HCT116 (cell line): ENCODE measurements around the gene KRT33B. TPM values are rescaled to one million over a fixed set of nuclear protein-coding genes. Genes with fewer than 3 reads are reported as not detected.
A peak's percentile ranks its signal among the peaks of the same experiment; 100 is the strongest.

Experiments used
- ATAC-seq: fragments of 200-7000 bp; cut with Tn5 transposase; 2 replicates; pipeline ENCODE4 v1.9.1; 2020; ENCODE audit warnings: mild to moderate bottlenecking, moderate library complexity
- BruUV-seq: library from RNA; stranded (reverse); fragments of 400-500 nt; replicated peaks from 2 replicates; lab custom pipeline; 2021; lab: Mats Ljungman, UMichigan
- CTCF ChIA-PET: fragments of 300-600 bp; sonication (Branson Sonifier 250); formaldehyde crosslinking; loops from one replicate; lab custom pipeline; 2021; ENCODE audit warnings: antibody characterized with exemption; lab: Charles Lee
- POLR2A ChIA-PET: fragments of 300-600, 350-600 bp; sonication (Branson Sonifier 250); formaldehyde crosslinking; loops from one replicate; lab custom pipeline; 2021; ENCODE audit warnings: antibody characterized with exemption; lab: Charles Lee
- RAD21 ChIA-PET, 2 experiments: fragments of 300-600 bp; sonication (Branson Sonifier 250); formaldehyde crosslinking; loops; one replicate each; lab custom pipeline; 2023; ENCODE audit warnings: low total read pairs in 2 of 2; ENCODE audit not compliant: uncharacterized antibody in 2 of 2, unreplicated experiment in 2 of 2, low non-redundant PET in 1 of 2; lab: Charles Lee
- DNase-seq: peaks from one replicate; pipeline ENCODE4 v3.0.0-alpha.2; 2010; ENCODE audit warnings: low read depth, low spot score
- H2AFZ ChIP-seq: fragments of 200-600 bp; shearing (Covaris generic), sonication (generic); 2 replicates; pipeline ENCODE4 v1.6.1; 2017; ENCODE audit warnings: low read depth, mixed run types, mixed read lengths, antibody characterized with exemption, low read length; ENCODE audit not compliant: poor library complexity, severe bottlenecking
- H3K27ac ChIP-seq: 2 replicates; pipeline ENCODE4 v1.5.1; 2012; ENCODE audit warnings: low read depth, low read length
- H3K27me3 ChIP-seq: fragments of 200-600 bp; sonication (generic); 2 replicates; pipeline ENCODE4 v1.6.1; 2016; ENCODE audit warnings: mixed run types, low read length, mixed read lengths; ENCODE audit not compliant: insufficient read depth
- H3K36me3 ChIP-seq, 2 experiments: fragments of 200-500 bp in 1 of 2; fragments of 200-600 bp in 1 of 2; sonication (Bioruptor generic) in 1 of 2; sonication (generic) in 1 of 2; 2 replicates each; pipeline versions ENCODE4 v1.5.1 to v1.6.1; 2014 to 2016; ENCODE audit warnings: low read length in 2 of 2, inconsistent platforms in 1 of 2, mixed read lengths in 1 of 2, mixed run types in 1 of 2; ENCODE audit not compliant: insufficient read depth in 2 of 2, control insufficient read depth in 1 of 2
- H3K4me1 ChIP-seq, 2 experiments: fragments of 200-600 bp in 1 of 2; sonication (generic) in 1 of 2; 2 replicates each; pipeline versions ENCODE4 v1.5.1 to v1.6.1; 2012 to 2017; ENCODE audit warnings: low read length in 2 of 2, inconsistent platforms in 1 of 2, mild to moderate bottlenecking in 1 of 2, mixed read lengths in 1 of 2, mixed run types in 1 of 2, moderate library complexity in 1 of 2; ENCODE audit not compliant: insufficient read depth in 2 of 2, control insufficient read depth in 1 of 2
- H3K4me2 ChIP-seq: fragments of 200-600 bp; sonication (generic); 2 replicates; pipeline ENCODE4 v1.6.1; 2017; ENCODE audit warnings: mixed run types, low read length, mixed read lengths
- H3K4me3 ChIP-seq, 2 experiments: fragments of 200-600 bp in 1 of 2; sonication (generic) in 1 of 2; replicated peaks in 1 of 2; 2 replicates each; pipeline ENCODE4 v1.5.1; 2011 to 2016; ENCODE audit warnings: low read length in 2 of 2, control low read depth in 1 of 2, low read depth in 1 of 2, mild to moderate bottlenecking in 1 of 2, mixed read lengths in 1 of 2, mixed run types in 1 of 2
- H3K79me2 ChIP-seq: fragments of 200-600 bp; sonication (generic); 2 replicates; pipeline ENCODE4 v1.6.1; 2017; ENCODE audit warnings: mild to moderate bottlenecking, mixed run types, low read length, moderate library complexity, mixed read lengths; ENCODE audit not compliant: insufficient read depth
- H3K9ac ChIP-seq: fragments of 200-600 bp; sonication (generic); 2 replicates; pipeline ENCODE4 v1.6.1; 2016; ENCODE audit warnings: low read length, mixed read lengths
- H3K9me2 ChIP-seq: fragments of 200-600 bp; sonication (generic), shearing (Covaris generic); 2 replicates; pipeline ENCODE4 v1.6.1; 2017; ENCODE audit warnings: mixed run types, mild to moderate bottlenecking, moderate library complexity; ENCODE audit not compliant: insufficient read depth
- H3K9me3 ChIP-seq, 2 experiments: fragments of 200-500 bp in 1 of 2; fragments of 200-600 bp in 1 of 2; sonication (Bioruptor generic) in 1 of 2; sonication (generic) in 1 of 2; 2 replicates each; pipeline ENCODE4 v1.6.1; 2014 to 2017; ENCODE audit warnings: low read length in 2 of 2, mixed read lengths in 2 of 2, inconsistent platforms in 1 of 2, low read depth in 1 of 2, mild to moderate bottlenecking in 1 of 2, mixed run types in 1 of 2, moderate library complexity in 1 of 2; ENCODE audit not compliant: control insufficient read depth in 1 of 2, insufficient read depth in 1 of 2
- H4K20me1 ChIP-seq: fragments of 200-600 bp; sonication (generic), shearing (Covaris generic); 2 replicates; pipeline ENCODE4 v1.6.1; 2017; ENCODE audit warnings: mixed run types, mild to moderate bottlenecking, moderate library complexity; ENCODE audit not compliant: insufficient read depth
- CBX3 ChIP-seq: IDR thresholded peaks from 2 replicates; pipeline ENCODE4 v1.6.1; 2012; ENCODE audit warnings: low read depth
- CEBPB ChIP-seq: IDR thresholded peaks from 2 replicates; pipeline ENCODE4 v1.6.1; 2012; ENCODE audit warnings: low read depth
- EGR1 ChIP-seq: IDR thresholded peaks from 2 replicates; pipeline ENCODE4 v1.6.1; 2012; ENCODE audit warnings: low read depth
- ELF1 ChIP-seq: IDR thresholded peaks from 2 replicates; pipeline ENCODE4 v1.6.1; 2012; ENCODE audit warnings: low read depth, borderline replicate concordance
- EZH2phosphoT487 ChIP-seq: fragments of 200-600 bp; IDR thresholded peaks from 2 replicates; pipeline ENCODE4 v1.6.1; 2018; ENCODE audit warnings: antibody characterized with exemption, borderline replicate concordance
- JUND ChIP-seq: IDR thresholded peaks from 2 replicates; pipeline ENCODE4 v1.6.1; 2012
- POLR2AphosphoS5 ChIP-seq: IDR thresholded peaks from 2 replicates; pipeline ENCODE4 v1.6.1; 2011; ENCODE audit warnings: mild to moderate bottlenecking, low read depth, low read length, moderate library complexity
- RAD21 ChIP-seq: IDR thresholded peaks from 2 replicates; pipeline ENCODE4 v1.6.1; 2012; ENCODE audit warnings: low read depth, mild to moderate bottlenecking
- SP1 ChIP-seq: IDR thresholded peaks from 2 replicates; pipeline ENCODE4 v1.6.1; 2012; ENCODE audit warnings: low read depth
- SRF ChIP-seq: IDR thresholded peaks from 2 replicates; pipeline ENCODE4 v1.6.1; 2012; ENCODE audit warnings: low read depth
- YY1 ChIP-seq: IDR thresholded peaks from 2 replicates; pipeline ENCODE4 v1.6.1; 2011; ENCODE audit warnings: low read length, low read depth, moderate library complexity, mild to moderate bottlenecking; ENCODE audit not compliant: insufficient replicate concordance; ENCODE audit errors: extremely low read depth
- ZFX ChIP-seq: fragments of 450-650 bp; IDR thresholded peaks from 2 replicates; pipeline ENCODE4 v1.6.1; 2017
- intact Hi-C: fragments of 100-400 bp; cut with micrococcal nuclease; formaldehyde crosslinking; loops from 2 replicates; pipeline ENCODE4 v1.10.0; 2022
- total RNA-seq: library from RNA; stranded (reverse); gene quantifications from one replicate; pipeline ENCODE4 v1.2.1, GENCODE V29; 2021; ENCODE audit not compliant: unreplicated experiment
- TF ChIP-seq, protein P1 (sequence below): IDR thresholded peaks from 2 replicates; pipeline ENCODE4 v1.6.1; 2012
- TF ChIP-seq, protein P2 (sequence below): IDR thresholded peaks from 2 replicates; pipeline ENCODE4 v1.6.1; 2012; ENCODE audit warnings: low read depth
- TF ChIP-seq, protein P3 (sequence below): IDR thresholded peaks from 2 replicates; pipeline ENCODE4 v1.6.1; 2012
- TF ChIP-seq, protein P4 (sequence below): IDR thresholded peaks from 2 replicates; pipeline ENCODE4 v1.6.1; 2011; ENCODE audit warnings: mild to moderate bottlenecking, low read length, moderate library complexity; ENCODE audit not compliant: insufficient replicate concordance; ENCODE audit errors: extremely low read depth

The KRT33B gene
- total RNA-seq, 1 experiment from 2014 or later: not detected

DNA sequence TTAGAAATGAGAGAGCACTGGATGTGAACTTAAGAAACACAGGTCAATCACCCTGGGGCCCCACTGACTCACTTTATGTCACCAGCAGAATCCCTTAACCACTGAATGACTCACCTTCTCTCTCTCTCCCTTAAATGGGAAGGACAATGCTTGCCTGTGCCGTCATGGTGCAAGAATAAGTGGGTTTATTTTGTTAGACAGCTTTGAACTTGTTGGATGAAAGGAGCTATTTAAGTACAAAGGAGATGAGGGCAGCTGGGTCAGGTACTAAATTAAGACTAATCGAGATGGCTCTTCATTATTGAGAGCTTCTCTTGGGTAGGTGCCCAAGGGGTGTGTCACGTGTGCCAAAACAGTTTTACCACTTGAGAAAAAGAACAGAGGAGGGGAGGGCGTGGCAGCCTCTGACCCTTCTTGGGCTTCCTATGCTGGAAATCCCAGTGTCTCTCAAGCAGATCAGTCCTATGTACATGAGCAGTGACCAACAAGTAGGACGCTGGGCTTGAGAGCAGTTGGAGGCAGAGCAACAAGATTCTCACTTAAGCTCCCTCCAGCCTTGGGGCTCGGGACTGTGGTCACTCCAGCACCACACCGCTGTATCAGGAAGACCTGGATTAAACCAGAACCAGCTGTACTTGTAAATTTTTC is 34.5 kb upstream of the KRT33B start (continued):
- peak; percentile 60 for TF ChIP-seq POLR2AphosphoS5
- TF ChIP-seq YY1: peak; percentile 62
- peak; percentile 56 for TF ChIP-seq RAD21
- no peak for TF ChIP-seq EZH2phosphoT487
- TF ChIP-seq, all 23 proteins: peak for 13

DNA sequence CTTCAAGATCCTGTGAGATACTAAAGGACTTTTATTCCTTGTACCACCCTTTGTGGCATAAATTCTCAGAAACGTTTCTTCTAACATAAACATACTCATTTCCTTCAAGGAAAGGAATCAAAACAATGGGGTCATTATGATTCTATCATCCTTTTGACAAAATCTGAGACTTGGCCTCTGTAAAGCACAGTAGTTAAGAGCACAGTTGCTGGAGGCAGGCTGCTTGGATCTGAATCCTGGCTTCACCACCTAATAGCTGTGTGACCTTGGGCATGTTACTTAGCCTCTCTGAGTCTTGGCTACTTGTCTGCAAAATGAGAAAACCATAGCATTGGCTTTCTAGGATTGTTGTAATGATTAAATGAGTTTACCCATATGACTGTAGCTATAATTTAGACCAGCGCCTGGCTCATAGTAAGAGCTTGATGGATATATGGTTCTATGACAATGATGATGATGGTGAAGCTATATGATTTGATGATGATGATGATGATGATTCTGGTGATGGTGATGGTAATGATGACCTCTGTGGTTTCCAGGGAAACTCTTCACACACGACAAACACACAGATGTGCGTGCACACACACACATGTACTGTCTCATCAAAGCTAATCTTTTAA is 33.9 kb upstream of the KRT33B start:
- RAD21 ChIA-PET: interaction anchor here (1.0 to 2.3 kb wide), 7 partner anchors 92 to 494 kb away, joined by 3 to 7 read pairs (median 5); no protein-coding TSS in a partner anchor
- H3K4me1 ChIP-seq: peaks cover 43 to 73% of the 10 kb centered on the region in 2 experiments
- no peaks in the 10 kb centered on the region for H4K20me1 ChIP-seq
- DNase-seq (peak; percentile 16), ATAC-seq (peak; percentile 7; the same call in 1 of the 2 replicates)
- no peak overlapping the region for H2AFZ ChIP-seq
- peak overlapping the region; percentile 60 for H3K27ac ChIP-seq
- CTCF ChIA-PET: interaction anchor here (1.1 to 2.9 kb wide), 5 partner anchors 14 to 259 kb away, joined by 3 to 16 read pairs (median 7); no protein-coding TSS in a partner anchor
- H3K9me3 ChIP-seq: peaks cover 0 to 3% of the 10 kb centered on the region in 2 experiments; a peak in 1 of 4 replicates
- peaks cover 0 to 4% of the 10 kb centered on the region in 2 experiments; a peak in 1 of 4 replicates for H3K36me3 ChIP-seq
- TF ChIP-seq POLR2AphosphoS5: no peak
- TF ChIP-seq SP1: no peak
- TF ChIP-seq EGR1: no peak
- no peak for TF ChIP-seq SRF
- TF ChIP-seq CEBPB: no peak
- TF ChIP-seq, protein P1, sequence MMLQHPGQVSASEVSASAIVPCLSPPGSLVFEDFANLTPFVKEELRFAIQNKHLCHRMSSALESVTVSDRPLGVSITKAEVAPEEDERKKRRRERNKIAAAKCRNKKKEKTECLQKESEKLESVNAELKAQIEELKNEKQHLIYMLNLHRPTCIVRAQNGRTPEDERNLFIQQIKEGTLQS: no peak
- TF ChIP-seq, protein P2, sequence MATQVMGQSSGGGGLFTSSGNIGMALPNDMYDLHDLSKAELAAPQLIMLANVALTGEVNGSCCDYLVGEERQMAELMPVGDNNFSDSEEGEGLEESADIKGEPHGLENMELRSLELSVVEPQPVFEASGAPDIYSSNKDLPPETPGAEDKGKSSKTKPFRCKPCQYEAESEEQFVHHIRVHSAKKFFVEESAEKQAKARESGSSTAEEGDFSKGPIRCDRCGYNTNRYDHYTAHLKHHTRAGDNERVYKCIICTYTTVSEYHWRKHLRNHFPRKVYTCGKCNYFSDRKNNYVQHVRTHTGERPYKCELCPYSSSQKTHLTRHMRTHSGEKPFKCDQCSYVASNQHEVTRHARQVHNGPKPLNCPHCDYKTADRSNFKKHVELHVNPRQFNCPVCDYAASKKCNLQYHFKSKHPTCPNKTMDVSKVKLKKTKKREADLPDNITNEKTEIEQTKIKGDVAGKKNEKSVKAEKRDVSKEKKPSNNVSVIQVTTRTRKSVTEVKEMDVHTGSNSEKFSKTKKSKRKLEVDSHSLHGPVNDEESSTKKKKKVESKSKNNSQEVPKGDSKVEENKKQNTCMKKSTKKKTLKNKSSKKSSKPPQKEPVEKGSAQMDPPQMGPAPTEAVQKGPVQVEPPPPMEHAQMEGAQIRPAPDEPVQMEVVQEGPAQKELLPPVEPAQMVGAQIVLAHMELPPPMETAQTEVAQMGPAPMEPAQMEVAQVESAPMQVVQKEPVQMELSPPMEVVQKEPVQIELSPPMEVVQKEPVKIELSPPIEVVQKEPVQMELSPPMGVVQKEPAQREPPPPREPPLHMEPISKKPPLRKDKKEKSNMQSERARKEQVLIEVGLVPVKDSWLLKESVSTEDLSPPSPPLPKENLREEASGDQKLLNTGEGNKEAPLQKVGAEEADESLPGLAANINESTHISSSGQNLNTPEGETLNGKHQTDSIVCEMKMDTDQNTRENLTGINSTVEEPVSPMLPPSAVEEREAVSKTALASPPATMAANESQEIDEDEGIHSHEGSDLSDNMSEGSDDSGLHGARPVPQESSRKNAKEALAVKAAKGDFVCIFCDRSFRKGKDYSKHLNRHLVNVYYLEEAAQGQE: no peak
- no peak for TF ChIP-seq ZFX
- TF ChIP-seq EZH2phosphoT487: no peak
- TF ChIP-seq, protein P3, sequence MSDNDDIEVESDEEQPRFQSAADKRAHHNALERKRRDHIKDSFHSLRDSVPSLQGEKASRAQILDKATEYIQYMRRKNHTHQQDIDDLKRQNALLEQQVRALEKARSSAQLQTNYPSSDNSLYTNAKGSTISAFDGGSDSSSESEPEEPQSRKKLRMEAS: no peak
- no peak for TF ChIP-seq RAD21
- TF ChIP-seq, protein P4, sequence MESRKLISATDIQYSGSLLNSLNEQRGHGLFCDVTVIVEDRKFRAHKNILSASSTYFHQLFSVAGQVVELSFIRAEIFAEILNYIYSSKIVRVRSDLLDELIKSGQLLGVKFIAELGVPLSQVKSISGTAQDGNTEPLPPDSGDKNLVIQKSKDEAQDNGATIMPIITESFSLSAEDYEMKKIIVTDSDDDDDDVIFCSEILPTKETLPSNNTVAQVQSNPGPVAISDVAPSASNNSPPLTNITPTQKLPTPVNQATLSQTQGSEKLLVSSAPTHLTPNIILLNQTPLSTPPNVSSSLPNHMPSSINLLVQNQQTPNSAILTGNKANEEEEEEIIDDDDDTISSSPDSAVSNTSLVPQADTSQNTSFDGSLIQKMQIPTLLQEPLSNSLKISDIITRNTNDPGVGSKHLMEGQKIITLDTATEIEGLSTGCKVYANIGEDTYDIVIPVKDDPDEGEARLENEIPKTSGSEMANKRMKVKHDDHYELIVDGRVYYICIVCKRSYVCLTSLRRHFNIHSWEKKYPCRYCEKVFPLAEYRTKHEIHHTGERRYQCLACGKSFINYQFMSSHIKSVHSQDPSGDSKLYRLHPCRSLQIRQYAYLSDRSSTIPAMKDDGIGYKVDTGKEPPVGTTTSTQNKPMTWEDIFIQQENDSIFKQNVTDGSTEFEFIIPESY: no peak
- no peak for TF ChIP-seq CBX3
- TF ChIP-seq JUND: no peak
- TF ChIP-seq ELF1: no peak
- POLR2A ChIA-PET: interaction anchor here (0.9 to 1.9 kb wide), 6 partner anchors 14 to 146 kb away, joined by 3 to 5 read pairs (median 4); partner anchors contain the start of gene KRT19
- H3K4me3 ChIP-seq: no peak overlapping the region
- H3K79me2 ChIP-seq: no peaks in the 10 kb centered on the region
- peak overlapping the region; percentile 37 for H3K9ac ChIP-seq
- no peaks in the 10 kb centered on the region for H3K27me3 ChIP-seq
- BruUV-seq: no TSS peak
- intact Hi-C loops: loop anchor here (1.0 to 10.0 kb wide), 4 partner anchors 145 to 599 kb away; no protein-coding TSS in a partner anchor
- peak overlapping the region; percentile 60 for H3K4me2 ChIP-seq
- H3K9me2 ChIP-seq: no peaks in the 10 kb centered on the region
